VCaP (cell line): ENCODE data around the gene NLRP2B.

Source experiments
- H3K27ac ChIP-seq: fragments of 450-650 bp; 2 replicates; pipeline ENCODE4 v1.5.1; 2017
- CTCF ChIP-seq: fragments of 450-650 bp; conservative IDR thresholded peaks from 2 replicates; pipeline ENCODE4 v1.5.1; 2017; ENCODE audit warnings: mild to moderate bottlenecking, moderate library complexity

Gene NLRP2B

GRCh38 chrX:57667010-57667409, 13.1 kb downstream of the NLRP2B start:
- TF ChIP-seq CTCF, result no peak
- no peak overlapping the region for H3K27ac ChIP-seq

DNA sequence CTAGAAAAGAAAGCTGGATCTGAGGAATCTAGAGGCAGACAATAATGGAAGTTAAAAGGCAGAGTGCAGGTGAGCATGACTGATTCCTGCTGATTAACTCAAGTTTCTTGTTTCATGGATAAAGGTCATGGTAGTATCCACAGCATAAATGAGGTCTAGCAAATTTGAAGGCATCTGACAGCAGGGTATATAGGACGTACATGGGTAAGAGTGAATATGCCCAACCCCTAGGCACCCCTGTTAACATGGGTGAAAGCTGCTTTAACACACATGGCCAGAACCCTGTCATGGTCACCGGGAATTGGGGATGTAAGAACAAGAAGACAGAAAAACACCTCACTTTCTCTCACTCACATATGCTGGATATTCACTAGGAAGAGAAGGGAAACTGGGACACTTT, 25.0 kb downstream of the NLRP2B start:
- no peak overlapping the region for H3K27ac ChIP-seq
- no peak for TF ChIP-seq CTCF

- no peak for TF ChIP-seq CTCF
- no peak overlapping the region for H3K27ac ChIP-seq
These were observed 27.4 kb downstream of the NLRP2B start for GRCh38 chrX:57652705-57653104.

DNA sequence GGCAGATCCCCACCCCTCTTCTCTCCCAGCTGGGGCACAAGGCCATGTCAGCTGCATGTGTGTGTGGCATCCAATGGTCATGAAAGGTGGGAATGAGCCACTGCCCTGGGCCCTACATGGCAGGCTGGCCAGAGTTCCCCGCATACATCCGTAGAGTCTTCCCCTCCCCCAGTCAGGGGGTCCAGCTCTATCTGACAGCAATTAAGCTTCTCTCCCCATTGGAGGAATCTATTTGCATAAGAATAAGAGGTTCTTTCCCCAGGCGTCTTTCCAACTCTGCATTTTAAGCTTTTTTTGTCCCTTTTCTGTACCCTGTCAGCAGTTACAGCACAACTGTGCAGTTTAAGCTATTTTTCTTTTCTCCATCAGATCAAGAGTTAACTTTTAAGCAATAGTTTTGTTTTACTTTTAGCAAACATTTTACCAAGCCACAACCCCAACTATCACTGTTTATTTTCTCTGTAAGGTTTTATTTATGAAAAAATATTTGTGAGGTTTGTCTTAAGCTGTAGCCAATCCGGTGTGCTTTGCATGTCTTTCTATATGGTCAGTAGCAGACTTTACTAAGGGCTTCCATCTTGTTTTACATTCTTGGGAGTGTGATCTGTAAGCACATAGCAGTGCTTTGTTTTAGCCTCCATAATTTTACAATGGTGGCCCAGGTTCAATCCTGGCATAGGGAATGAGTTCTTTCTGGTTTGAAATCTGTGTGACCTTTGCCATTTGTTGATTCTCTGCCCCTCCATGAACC, 28.7 kb downstream of the NLRP2B start:
- TF ChIP-seq CTCF, result no peak
- H3K27ac ChIP-seq, result no peak overlapping the region

- no peak for TF ChIP-seq CTCF
- no peak overlapping the region for H3K27ac ChIP-seq
These were observed 33.0 kb downstream of the NLRP2B start for GRCh38 chrX:57647020-57647419.

DNA sequence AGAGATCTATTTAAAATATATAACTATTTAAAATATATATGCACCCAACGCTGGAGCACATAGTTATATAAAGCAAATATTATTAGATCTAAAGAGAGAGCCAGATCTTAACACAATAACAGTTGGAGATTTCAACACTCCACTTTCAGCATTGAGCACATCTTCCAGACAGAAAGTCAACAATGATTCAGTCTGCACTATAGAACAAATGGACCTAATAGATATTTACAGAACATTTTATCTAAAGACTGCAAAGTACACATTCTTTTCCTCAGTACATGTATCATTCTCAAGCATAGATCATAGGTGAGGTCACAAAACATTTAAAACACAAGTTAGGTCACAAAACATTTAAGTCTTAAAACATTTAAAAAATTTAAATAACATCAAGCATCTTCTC, 36.4 kb downstream of the NLRP2B start:
- TF ChIP-seq CTCF, result no peak

GRCh38 chrX:57641338-57641737, 38.7 kb downstream of the NLRP2B start:
- no peak overlapping the region for H3K27ac ChIP-seq
- TF ChIP-seq CTCF, result no peak

More for the DNA sequence above, 36.4 kb downstream of the NLRP2B start:
- no peak overlapping the region for H3K27ac ChIP-seq
